Naive thymus-derived CD4-positive, alpha-beta T cell (primary cell): Measurements from ENCODE around the gene SEMA3C. TPM values are rescaled to one million over a fixed set of nuclear protein-coding genes. Genes with fewer than 3 reads are reported as not detected.

Experiments used
- ATAC-seq: fragments of 150-1000 bp; cut with Tn5 transposase; 2 replicates; pipeline ENCODE4 v1.10.0; 2021; ENCODE audit warnings: mild to moderate bottlenecking, moderate library complexity
- CTCF ChIA-PET: fragments of 350-600 bp; sonication (Branson Sonifier 250); formaldehyde crosslinking; loops from one replicate; lab custom pipeline; 2021; ENCODE audit warnings: antibody characterized with exemption; lab: Charles Lee
- POLR2A ChIA-PET: fragments of 350-600 bp; sonication (Branson Sonifier 250); formaldehyde crosslinking; loops from one replicate; lab custom pipeline; 2021; ENCODE audit warnings: antibody characterized with exemption, inconsistent platforms; lab: Charles Lee
- DNase-seq, 9 donors: peaks; one replicate each; pipeline versions ENCODE4 v3.0.0 to v3.0.0-alpha.2; 2020 to 2022; ENCODE audit warnings: mixed read lengths in 1 of 9
- H3K27ac ChIP-seq: one replicate; pipeline ENCODE4 v1.7.0; 2013; ENCODE audit warnings: mild to moderate bottlenecking, low read depth, low read length, moderate library complexity
- H3K27me3 ChIP-seq, 2 donors: one replicate each; pipeline ENCODE4 v1.7.0; 2013; ENCODE audit warnings: low read length in 2 of 2, mild to moderate bottlenecking in 2 of 2, moderate library complexity in 2 of 2; ENCODE audit not compliant: control insufficient read depth in 2 of 2, insufficient read depth in 2 of 2
- H3K36me3 ChIP-seq, 3 experiments: 1 replicate in 2 of 3; 2 replicates in 1 of 3; pipeline ENCODE4 v1.7.0; 2013; ENCODE audit warnings: low read length in 3 of 3, mild to moderate bottlenecking in 3 of 3, moderate library complexity in 1 of 3; ENCODE audit not compliant: insufficient read depth in 3 of 3, control insufficient read depth in 2 of 3
- H3K4me1 ChIP-seq, 2 donors: one replicate each; pipeline ENCODE4 v1.7.0; 2013; ENCODE audit warnings: low read length in 2 of 2, mild to moderate bottlenecking in 2 of 2, moderate library complexity in 1 of 2; ENCODE audit not compliant: control insufficient read depth in 2 of 2, insufficient read depth in 2 of 2
- H3K4me3 ChIP-seq: 2 replicates; pipeline ENCODE4 v1.7.0; 2013; ENCODE audit warnings: mild to moderate bottlenecking, low read length
- H3K9me3 ChIP-seq, 3 experiments: 1 replicate in 2 of 3; 2 replicates in 1 of 3; pipeline ENCODE4 v1.7.0; 2013; ENCODE audit warnings: low read length in 3 of 3; ENCODE audit not compliant: control insufficient read depth in 2 of 3
- H3K27ac Mint-ChIP-seq, 9 donors: one replicate each; pipeline ENCODE4 v1.8.0; 2020 to 2022; ENCODE audit warnings: mixed read lengths in 9 of 9, mild to moderate bottlenecking in 8 of 9, moderate library complexity in 5 of 9, inconsistent platforms in 2 of 9
- H3K27me3 Mint-ChIP-seq, 5 donors: one replicate each; pipeline ENCODE4 v1.8.0; 2021 to 2022; ENCODE audit warnings: mixed read lengths in 5 of 5, mild to moderate bottlenecking in 1 of 5
- H3K36me3 Mint-ChIP-seq, 5 donors: one replicate each; pipeline ENCODE4 v1.8.0; 2020 to 2022; ENCODE audit warnings: mixed read lengths in 5 of 5, mild to moderate bottlenecking in 3 of 5, inconsistent platforms in 1 of 5
- H3K4me1 Mint-ChIP-seq, 7 donors: one replicate each; pipeline ENCODE4 v1.8.0; 2020 to 2022; ENCODE audit warnings: mixed read lengths in 7 of 7, mild to moderate bottlenecking in 3 of 7, inconsistent platforms in 1 of 7
- H3K4me3 Mint-ChIP-seq, 10 donors: one replicate each; pipeline ENCODE4 v1.8.0; 2020 to 2022; ENCODE audit warnings: mild to moderate bottlenecking in 10 of 10, mixed read lengths in 10 of 10, moderate library complexity in 6 of 10, inconsistent platforms in 2 of 10
- H3K9me3 Mint-ChIP-seq, 11 donors: one replicate each; pipeline ENCODE4 v1.8.0; 2020 to 2022; ENCODE audit warnings: mixed read lengths in 11 of 11, mild to moderate bottlenecking in 4 of 11, inconsistent platforms in 1 of 11, moderate library complexity in 1 of 11
- intact Hi-C, 2 donors: fragments of 100-400 bp; cut with micrococcal nuclease; formaldehyde crosslinking; loops; one replicate each; pipeline ENCODE4 v1.15.1; 2023
- polyA plus RNA-seq, 2 donors: library from polyadenylated mRNA; unstranded; fragments of 300-500 nt; fragmentation: Illumina TruSeq; gene quantifications; one replicate each; pipeline ENCODE4 v1.2.3, GENCODE V29; 2021
- total RNA-seq, 6 experiments: library from RNA in 5 of 6; stranded (reverse) in 5 of 6; gene quantifications; 1 replicate in 5 of 6; 2 replicates in 1 of 6; pipeline ENCODE4 v1.2.3 and lab custom pipeline; 2021 to 2026

SEMA3C gene
- total and polyA plus RNA-seq, 7 experiments from 2014 or later = 0.35 to 9.4 (median 0.85) TPM; not detected in 3

DNA sequence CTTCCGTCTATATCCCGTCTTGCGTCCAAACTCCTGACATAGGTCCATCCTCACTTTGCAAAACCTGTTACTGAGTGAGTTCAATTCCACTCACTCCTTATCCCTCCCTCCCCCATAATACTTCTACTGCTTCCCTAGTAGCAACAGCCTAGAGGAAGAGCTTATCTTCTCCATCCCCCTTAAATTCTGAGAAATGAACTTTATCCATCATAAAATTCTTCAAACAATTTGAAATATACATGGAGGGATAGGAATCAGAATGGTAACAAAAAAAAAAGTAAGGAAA, 27.6 kb downstream of the SEMA3C start:
- H3K9me3 Mint-ChIP-seq = peaks cover 0 to 3% (median 0%) of the 10 kb centered on the region in 11 donors
- Histone ChIP-seq H3K4me1 (no peaks in the 10 kb centered on the region), H3K27ac (no peak overlapping the region), H3K9me3 (no peaks in the 10 kb centered on the region), H3K36me3 (no peaks in the 10 kb centered on the region), H3K4me3 (no peak overlapping the region), H3K27me3 (no peaks in the 10 kb centered on the region)
- DNase-seq = no peak
- H3K27ac Mint-ChIP-seq = no peak overlapping the region
- no peaks in the 10 kb centered on the region for H3K27me3 Mint-ChIP-seq
- ChIA-PET CTCF (no interaction called here), POLR2A (no interaction called here)
- H3K36me3 Mint-ChIP-seq = no peaks in the 10 kb centered on the region
- no peaks in the 10 kb centered on the region for H3K4me1 Mint-ChIP-seq
- intact Hi-C loops = no loop called here
- no peak for ATAC-seq
- no peak overlapping the region for H3K4me3 Mint-ChIP-seq

DNA sequence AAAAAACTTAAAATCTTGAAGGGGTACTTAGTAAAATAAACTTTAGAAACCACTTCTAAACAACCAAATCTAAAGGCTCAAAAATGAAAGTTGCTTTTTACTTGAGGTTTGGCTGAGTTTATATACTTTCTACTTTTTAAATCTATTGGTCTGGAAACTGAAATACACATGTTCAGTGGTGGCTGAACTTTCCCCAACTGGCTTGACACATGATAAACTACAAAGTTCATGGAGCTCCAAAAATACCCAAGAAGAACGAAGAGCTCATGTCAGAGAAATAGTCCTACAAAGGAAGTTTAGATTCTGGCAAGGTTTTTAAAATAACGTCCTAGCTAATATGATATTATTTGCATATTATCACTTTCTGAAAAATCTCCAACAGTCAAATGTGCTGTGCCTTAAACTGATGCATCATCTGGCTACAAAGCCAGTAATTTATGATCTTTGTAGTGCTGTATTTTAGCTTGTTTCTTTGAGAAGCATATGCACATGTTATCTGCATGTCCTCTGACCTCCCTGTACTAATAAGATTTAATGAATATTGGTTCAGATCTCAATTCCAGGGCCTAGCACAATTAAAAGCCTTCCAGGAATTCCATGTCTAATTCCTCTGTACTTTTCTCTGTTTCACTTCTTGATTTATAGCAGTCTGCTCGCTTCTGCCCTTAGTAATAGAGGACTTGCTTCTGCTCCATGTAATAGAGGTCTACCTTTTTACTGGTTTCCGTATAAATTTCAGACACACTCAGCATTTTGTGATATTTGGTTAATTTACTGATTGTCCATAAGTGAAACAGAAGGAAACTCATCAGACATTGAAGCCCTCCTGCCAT, 28.2 kb downstream of the SEMA3C start:
- H3K27me3 ChIP-seq = no peaks in the 10 kb centered on the region
- DNase-seq (no peak), ATAC-seq (no peak)
- no peaks in the 10 kb centered on the region for H3K9me3 ChIP-seq
- H3K4me1 ChIP-seq = no peaks in the 10 kb centered on the region
- no peak overlapping the region for H3K27ac ChIP-seq
- H3K36me3 ChIP-seq = no peaks in the 10 kb centered on the region
- no peaks in the 10 kb centered on the region for H3K4me1 Mint-ChIP-seq
- no peaks in the 10 kb centered on the region for H3K36me3 Mint-ChIP-seq
- no peak overlapping the region for H3K4me3 ChIP-seq
- H3K27ac Mint-ChIP-seq = no peak overlapping the region
- no peaks in the 10 kb centered on the region for H3K27me3 Mint-ChIP-seq
- ChIA-PET POLR2A (no interaction called here), CTCF (no interaction called here)
- H3K9me3 Mint-ChIP-seq = peaks cover 0 to 3% (median 0%) of the 10 kb centered on the region in 11 donors
- H3K4me3 Mint-ChIP-seq = no peak overlapping the region
- intact Hi-C loops = no loop called here

GRCh38 chr7:80889525-80889924, 29.3 kb downstream of the SEMA3C start:
- no peak for DNase-seq
- Histone ChIP-seq H3K27me3 (no peaks in the 10 kb centered on the region), H3K9me3 (no peaks in the 10 kb centered on the region), H3K4me1 (no peaks in the 10 kb centered on the region), H3K27ac (no peak overlapping the region), H3K4me3 (no peak overlapping the region), H3K36me3 (no peaks in the 10 kb centered on the region)
- peaks cover 0 to 3% (median 0%) of the 10 kb centered on the region in 11 donors for H3K9me3 Mint-ChIP-seq
- ChIA-PET CTCF (no interaction called here), POLR2A (no interaction called here)
- no peaks in the 10 kb centered on the region for H3K4me1 Mint-ChIP-seq
- intact Hi-C loops = no loop called here
- H3K27ac Mint-ChIP-seq = no peak overlapping the region
- no peaks in the 10 kb centered on the region for H3K36me3 Mint-ChIP-seq
- ATAC-seq = no peak
- H3K4me3 Mint-ChIP-seq = no peak overlapping the region
- no peaks in the 10 kb centered on the region for H3K27me3 Mint-ChIP-seq

- Histone ChIP-seq H3K4me1 (no peaks in the 10 kb centered on the region), H3K4me3 (no peak overlapping the region), H3K27ac (no peak overlapping the region), H3K9me3 (no peaks in the 10 kb centered on the region), H3K36me3 (no peaks in the 10 kb centered on the region), H3K27me3 (no peaks in the 10 kb centered on the region)
- ChIA-PET POLR2A (no interaction called here), CTCF (no interaction called here)
- Mint-ChIP-seq H3K36me3 (no peaks in the 10 kb centered on the region), H3K4me1 (no peaks in the 10 kb centered on the region), H3K9me3 (peaks cover 0 to 4% (median 0%) of the 10 kb centered on the region in 11 donors), H3K4me3 (no peak overlapping the region), H3K27ac (no peak overlapping the region), H3K27me3 (no peaks in the 10 kb centered on the region)
- no peak for DNase-seq
- intact Hi-C loops = no loop called here
- ATAC-seq = no peak
These were observed 33.1 kb downstream of the SEMA3C start for GRCh38 chr7:80885757-80886156.

DNA sequence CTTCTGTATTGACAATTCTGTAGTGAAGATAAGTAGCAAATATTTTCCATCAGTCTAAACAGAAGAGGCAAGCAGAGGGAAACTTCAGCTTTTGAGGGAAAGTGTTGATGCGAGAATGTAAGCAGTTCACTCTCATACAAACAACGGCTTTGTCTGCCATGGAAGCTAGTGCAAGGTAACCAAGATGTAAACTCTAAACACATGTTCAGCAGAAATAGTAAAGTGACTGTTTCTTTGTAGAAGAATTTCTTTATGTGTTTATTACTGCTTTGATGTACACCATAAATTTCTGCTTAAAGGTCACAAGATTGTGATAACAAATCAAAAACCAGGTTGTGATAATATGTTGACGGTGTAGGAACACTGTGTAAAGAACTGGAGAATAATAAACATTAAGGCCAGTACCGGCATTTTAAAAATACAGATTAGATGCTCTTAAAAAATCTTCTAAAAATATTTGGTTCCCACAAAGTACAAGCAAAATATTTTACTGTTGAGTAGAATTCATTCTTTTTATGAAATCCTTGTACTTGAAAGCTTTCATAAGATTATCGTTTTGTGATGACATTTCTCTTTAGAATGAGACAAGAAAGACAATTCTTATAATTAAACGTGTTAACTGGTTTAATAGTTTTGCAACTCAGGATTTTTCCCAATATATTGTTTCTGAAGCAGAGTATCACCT, 34.2 kb downstream of the SEMA3C start:
- Mint-ChIP-seq H3K4me3 (no peak overlapping the region), H3K4me1 (no peaks in the 10 kb centered on the region), H3K27ac (no peak overlapping the region), H3K9me3 (peaks cover 0 to 5% (median 0%) of the 10 kb centered on the region in 11 donors), H3K27me3 (no peaks in the 10 kb centered on the region), H3K36me3 (no peaks in the 10 kb centered on the region)
- DNase-seq (no peak), ATAC-seq (no peak)
- H3K27me3 ChIP-seq = no peaks in the 10 kb centered on the region
- intact Hi-C loops = no loop called here
- H3K36me3 ChIP-seq = no peaks in the 10 kb centered on the region
- no peak overlapping the region for H3K4me3 ChIP-seq
- no peaks in the 10 kb centered on the region for H3K4me1 ChIP-seq
- no peak overlapping the region for H3K27ac ChIP-seq
- ChIA-PET POLR2A (no interaction called here), CTCF (no interaction called here)
- H3K9me3 ChIP-seq = no peaks in the 10 kb centered on the region

DNA sequence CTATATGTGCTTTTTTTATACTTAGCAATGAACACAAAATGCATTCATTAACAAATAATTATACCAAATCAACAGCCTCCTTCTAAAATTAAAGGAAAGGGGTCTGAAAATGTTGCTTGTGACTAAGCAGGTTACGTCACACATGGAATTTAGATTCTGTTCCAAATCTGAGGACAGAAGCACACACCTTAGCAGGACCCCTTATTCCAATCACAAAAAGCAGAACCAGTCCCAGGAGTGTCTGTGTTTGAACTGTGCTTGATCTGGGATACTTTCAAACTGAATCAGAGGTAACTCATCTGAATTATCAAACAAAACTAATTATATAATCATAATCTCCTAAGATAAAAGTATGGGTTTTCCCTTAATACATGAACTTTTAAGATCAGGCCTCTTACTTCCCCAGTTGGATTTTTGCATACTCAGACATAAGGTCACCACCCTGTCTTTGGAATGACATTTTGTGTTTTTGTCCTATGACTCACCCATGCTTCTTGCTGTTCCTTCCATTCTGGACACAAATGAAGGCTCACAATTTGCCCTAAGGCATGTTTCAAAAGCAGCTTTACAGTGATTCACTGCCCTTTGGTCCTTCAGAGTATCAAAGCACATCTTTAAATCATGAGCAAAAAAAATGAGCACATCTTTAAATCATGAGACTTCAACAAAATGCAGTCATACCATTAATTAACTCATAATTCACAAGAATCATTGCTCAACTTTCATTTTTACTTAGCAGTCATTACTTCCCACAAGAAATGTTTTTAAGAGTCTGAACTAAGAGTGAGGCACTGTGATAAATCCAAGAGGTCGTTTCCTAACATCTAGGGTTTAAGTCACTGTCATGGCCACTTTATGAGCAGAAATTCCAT, 35.5 kb downstream of the SEMA3C start:
- Histone ChIP-seq H3K36me3 (no peaks in the 10 kb centered on the region), H3K4me1 (no peaks in the 10 kb centered on the region), H3K27me3 (no peaks in the 10 kb centered on the region), H3K9me3 (no peaks in the 10 kb centered on the region), H3K4me3 (no peak overlapping the region), H3K27ac (no peak overlapping the region)
- H3K27ac Mint-ChIP-seq = no peak overlapping the region
- H3K27me3 Mint-ChIP-seq = no peaks in the 10 kb centered on the region
- CTCF ChIA-PET = no interaction called here
- no peak overlapping the region for H3K4me3 Mint-ChIP-seq
- DNase-seq (no peak), ATAC-seq (peak; percentile 83)
- no peaks in the 10 kb centered on the region for H3K4me1 Mint-ChIP-seq
- POLR2A ChIA-PET = no interaction called here
- intact Hi-C loops = no loop called here
- no peaks in the 10 kb centered on the region for H3K36me3 Mint-ChIP-seq
- H3K9me3 Mint-ChIP-seq = peaks cover 0 to 5% (median 0%) of the 10 kb centered on the region in 11 donors
